Measurements from ENCODE around the gene THOP1.

- TF ChIP-seq CTCF (IDR thresholded peaks at IDR 0.05) = no peak
- no peak for TF ChIP-seq POLR2AphosphoS5 (IDR thresholded peaks at IDR 0.05; ENCODE audit: insufficient read depth in 1 of 2, low read depth in 1 of 2)
Observed at GRCh38 chr19:2771786-2772674, 13.3 kb upstream of the THOP1 start.
